ENCODE results near the gene MTUS2.

DNA sequence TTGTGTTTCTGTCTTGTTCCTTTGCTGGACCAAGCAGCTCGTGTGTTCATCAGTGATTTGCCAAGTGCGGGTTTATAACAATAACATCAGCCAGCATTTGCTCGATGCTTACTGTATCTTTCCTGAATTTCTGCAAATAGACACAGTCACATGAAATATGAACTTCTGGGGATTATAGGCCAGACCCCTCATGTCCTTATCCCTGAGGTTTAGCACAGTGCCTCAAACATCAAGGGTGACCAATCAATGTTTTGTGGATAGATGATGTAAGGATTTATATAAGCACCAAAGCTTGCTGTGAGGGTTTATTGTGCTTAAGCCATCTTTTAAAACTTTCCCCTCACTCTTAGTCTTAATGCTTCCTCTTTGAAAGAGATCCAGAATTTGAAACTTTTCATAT lies 451.5 kb downstream of the MTUS2 start:
- TF ChIP-seq, protein P1, sequence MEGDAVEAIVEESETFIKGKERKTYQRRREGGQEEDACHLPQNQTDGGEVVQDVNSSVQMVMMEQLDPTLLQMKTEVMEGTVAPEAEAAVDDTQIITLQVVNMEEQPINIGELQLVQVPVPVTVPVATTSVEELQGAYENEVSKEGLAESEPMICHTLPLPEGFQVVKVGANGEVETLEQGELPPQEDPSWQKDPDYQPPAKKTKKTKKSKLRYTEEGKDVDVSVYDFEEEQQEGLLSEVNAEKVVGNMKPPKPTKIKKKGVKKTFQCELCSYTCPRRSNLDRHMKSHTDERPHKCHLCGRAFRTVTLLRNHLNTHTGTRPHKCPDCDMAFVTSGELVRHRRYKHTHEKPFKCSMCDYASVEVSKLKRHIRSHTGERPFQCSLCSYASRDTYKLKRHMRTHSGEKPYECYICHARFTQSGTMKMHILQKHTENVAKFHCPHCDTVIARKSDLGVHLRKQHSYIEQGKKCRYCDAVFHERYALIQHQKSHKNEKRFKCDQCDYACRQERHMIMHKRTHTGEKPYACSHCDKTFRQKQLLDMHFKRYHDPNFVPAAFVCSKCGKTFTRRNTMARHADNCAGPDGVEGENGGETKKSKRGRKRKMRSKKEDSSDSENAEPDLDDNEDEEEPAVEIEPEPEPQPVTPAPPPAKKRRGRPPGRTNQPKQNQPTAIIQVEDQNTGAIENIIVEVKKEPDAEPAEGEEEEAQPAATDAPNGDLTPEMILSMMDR (IDR thresholded peaks at IDR 0.05): no peak
- TF ChIP-seq POLR2A (IDR thresholded peaks at IDR 0.05) (no peak), POLR2AphosphoS5 (IDR thresholded peaks at IDR 0.05) (no peak)

Data from stomach (tissue), 4 donors.